Right atrium auricular region (tissue), 2 donors: ENCODE results near the gene LRMDA. TPM values are rescaled to one million over a fixed set of nuclear protein-coding genes. Genes with fewer than 3 reads are reported as not detected.

ENCODE experiments used
- DNase-seq: peaks from one replicate; pipeline ENCODE4 v3.0.0-alpha.2; 2019; ENCODE audit warnings: low spot score
- H3K27ac ChIP-seq, 2 donors: fragments of 200-600 bp; sonication (generic); 1 replicate in 1 of 2; 2 replicates in 1 of 2; pipeline ENCODE4 v1.5.1; 2016 to 2019
- H3K27me3 ChIP-seq, 2 donors: fragments of 200-600 bp; sonication (generic); one replicate each; pipeline versions ENCODE4 v1.5.1 to v1.6.0; 2017 to 2019
- H3K36me3 ChIP-seq: fragments of 200-600 bp; sonication (generic); one replicate; pipeline ENCODE4 v1.5.1; 2016
- H3K4me1 ChIP-seq, 2 donors: fragments of 200-600 bp; sonication (generic); one replicate each; pipeline versions ENCODE4 v1.5.1 to v1.6.0; 2017 to 2019
- H3K4me3 ChIP-seq, 2 donors: fragments of 200-600 bp; sonication (generic); 1 replicate in 1 of 2; 2 replicates in 1 of 2; pipeline ENCODE4 v1.5.1; 2017 to 2019; ENCODE audit warnings: mild to moderate bottlenecking in 1 of 2, moderate library complexity in 1 of 2
- H3K9me3 ChIP-seq, 2 donors: fragments of 200-600 bp; sonication (generic); one replicate each; pipeline ENCODE4 v1.5.1; 2019
- total RNA-seq, 2 donors: library from RNA; depleted of rRNA; stranded (reverse); fragments of >200 nt; gene quantifications; one replicate each; pipeline ENCODE4 v1.1.0, GENCODE V29; 2016
- TF ChIP-seq, protein P1 (sequence below), 2 donors: fragments of 200-600 bp; sonication (generic); IDR thresholded peaks; one replicate each; pipeline ENCODE4 v1.5.1; 2019; ENCODE audit warnings: antibody characterized with exemption in 2 of 2

LRMDA gene
- total RNA-seq, 2 donors from 2014 or later = 6.1 to 19.1 TPM

DNA sequence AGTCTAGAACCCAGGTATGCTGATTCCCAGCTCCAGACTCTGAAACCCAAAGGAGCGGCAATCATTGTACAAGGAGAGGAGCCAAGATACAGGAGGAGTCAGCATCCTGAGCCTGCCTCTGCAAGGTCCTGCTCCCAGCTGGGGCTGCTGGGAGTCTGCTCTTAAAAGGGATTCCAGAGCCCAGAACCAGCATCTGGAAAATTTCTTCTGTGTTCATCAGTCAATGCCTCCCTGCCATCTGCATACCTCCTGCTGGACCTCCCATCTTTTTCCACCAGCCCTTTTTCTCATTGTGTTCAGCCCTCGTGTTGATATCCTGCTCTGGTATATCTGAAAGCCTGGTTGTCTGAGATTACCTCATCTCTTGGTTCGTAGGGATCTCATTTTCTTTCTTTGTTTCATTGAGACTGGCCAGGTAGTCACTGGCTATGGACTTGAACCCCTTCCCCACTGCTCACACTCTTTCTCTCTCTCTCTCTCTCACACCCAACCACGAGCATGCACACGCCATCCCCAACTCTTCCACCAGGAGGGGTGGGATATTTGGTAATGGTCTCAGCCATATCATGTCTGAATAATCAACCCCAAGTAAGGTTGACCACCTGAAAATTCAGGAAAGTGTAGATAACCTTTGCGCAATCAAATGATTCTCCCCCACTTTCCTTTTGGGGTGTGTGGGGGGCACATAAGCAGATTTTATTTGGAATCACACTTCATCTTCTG lies 608.8 kb downstream of the LRMDA start:
- no peak overlapping the region for H3K27ac ChIP-seq
- H3K27me3 ChIP-seq = no peaks in the 10 kb centered on the region
- peaks cover 0 to 10% of the 10 kb centered on the region in 2 donors for H3K9me3 ChIP-seq
- TF ChIP-seq, protein P1, sequence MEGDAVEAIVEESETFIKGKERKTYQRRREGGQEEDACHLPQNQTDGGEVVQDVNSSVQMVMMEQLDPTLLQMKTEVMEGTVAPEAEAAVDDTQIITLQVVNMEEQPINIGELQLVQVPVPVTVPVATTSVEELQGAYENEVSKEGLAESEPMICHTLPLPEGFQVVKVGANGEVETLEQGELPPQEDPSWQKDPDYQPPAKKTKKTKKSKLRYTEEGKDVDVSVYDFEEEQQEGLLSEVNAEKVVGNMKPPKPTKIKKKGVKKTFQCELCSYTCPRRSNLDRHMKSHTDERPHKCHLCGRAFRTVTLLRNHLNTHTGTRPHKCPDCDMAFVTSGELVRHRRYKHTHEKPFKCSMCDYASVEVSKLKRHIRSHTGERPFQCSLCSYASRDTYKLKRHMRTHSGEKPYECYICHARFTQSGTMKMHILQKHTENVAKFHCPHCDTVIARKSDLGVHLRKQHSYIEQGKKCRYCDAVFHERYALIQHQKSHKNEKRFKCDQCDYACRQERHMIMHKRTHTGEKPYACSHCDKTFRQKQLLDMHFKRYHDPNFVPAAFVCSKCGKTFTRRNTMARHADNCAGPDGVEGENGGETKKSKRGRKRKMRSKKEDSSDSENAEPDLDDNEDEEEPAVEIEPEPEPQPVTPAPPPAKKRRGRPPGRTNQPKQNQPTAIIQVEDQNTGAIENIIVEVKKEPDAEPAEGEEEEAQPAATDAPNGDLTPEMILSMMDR (IDR thresholded peaks at IDR 0.05) = no peak
- no peaks in the 10 kb centered on the region for H3K4me1 ChIP-seq
- H3K36me3 ChIP-seq = no peaks in the 10 kb centered on the region
- no peak overlapping the region for H3K4me3 ChIP-seq
- no peak for DNase-seq

DNA sequence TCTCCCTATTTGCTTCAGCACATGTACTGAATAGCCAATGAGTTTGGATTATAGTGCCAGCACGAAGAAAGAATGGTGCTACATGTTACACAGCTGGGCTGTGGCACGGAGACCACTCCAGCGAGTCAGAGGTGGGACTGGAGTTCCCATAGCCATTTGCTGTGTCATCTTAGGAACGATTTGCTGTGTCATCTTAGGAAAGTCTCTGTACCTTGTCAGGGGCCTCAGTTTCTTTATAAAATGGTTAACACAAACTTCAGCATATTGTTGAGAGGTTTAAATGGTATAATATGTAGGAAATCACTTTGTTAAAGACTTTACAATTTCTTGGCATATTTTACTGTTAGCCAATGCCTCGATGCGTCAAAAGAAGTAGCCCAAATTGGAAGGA lies 609.4 kb downstream of the LRMDA start:
- TF ChIP-seq, protein P1 (IDR thresholded peaks at IDR 0.05) = no peak
- H3K4me3 ChIP-seq = no peak overlapping the region
- no peaks in the 10 kb centered on the region for H3K4me1 ChIP-seq
- H3K27me3 ChIP-seq = no peaks in the 10 kb centered on the region
- H3K9me3 ChIP-seq = peaks cover 0 to 10% of the 10 kb centered on the region in 2 donors
- DNase-seq = no peak
- no peak overlapping the region for H3K27ac ChIP-seq
- no peaks in the 10 kb centered on the region for H3K36me3 ChIP-seq

DNA sequence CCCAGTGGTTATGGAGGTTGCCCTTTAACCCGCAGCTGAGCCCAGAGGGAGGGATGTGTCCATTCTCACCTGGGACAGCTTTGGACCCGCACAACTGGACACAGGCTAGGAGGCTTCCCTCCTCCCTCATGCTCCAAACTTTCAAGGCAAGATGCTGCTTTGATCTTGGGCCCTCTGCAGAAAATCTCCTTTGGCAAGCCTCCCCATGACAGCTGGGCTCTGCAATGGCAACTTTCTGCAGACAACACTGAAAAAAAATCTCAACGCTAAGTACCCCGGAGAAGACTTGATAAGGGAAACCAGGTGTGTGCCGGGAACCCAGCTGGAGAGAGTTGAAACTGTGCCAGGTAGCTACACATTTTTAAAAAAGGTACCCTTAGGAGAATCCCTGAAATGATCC lies 610.1 kb downstream of the LRMDA start:
- Histone ChIP-seq H3K36me3 (no peaks in the 10 kb centered on the region), H3K27ac (no peak overlapping the region)

DNA sequence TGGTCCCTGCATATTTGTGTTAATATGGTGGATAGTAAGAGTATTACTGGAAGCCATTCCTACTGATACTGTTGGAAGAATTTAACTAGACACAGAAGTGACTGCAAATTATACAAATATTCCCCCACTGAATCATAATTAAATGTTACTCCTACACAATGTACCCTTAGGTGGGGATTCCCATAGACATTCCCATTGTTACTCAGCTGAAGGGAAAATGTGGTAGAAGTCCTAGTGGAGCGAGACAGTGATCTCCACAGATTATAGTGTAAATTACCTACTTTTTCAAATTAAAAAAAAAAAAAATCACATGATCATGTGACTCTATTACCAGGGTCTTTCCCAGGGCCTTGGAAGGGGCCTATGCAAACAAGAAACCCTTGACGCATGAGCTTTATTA lies 611.8 kb downstream of the LRMDA start:
- no peaks in the 10 kb centered on the region for H3K4me1 ChIP-seq
- no peak for DNase-seq
- no peaks in the 10 kb centered on the region for H3K36me3 ChIP-seq
- H3K27me3 ChIP-seq = no peaks in the 10 kb centered on the region
- peaks cover 0 to 8% of the 10 kb centered on the region in 2 donors for H3K9me3 ChIP-seq
- no peak overlapping the region for H3K27ac ChIP-seq
- H3K4me3 ChIP-seq = no peak overlapping the region
- TF ChIP-seq, protein P1 (IDR thresholded peaks at IDR 0.05) = no peak

More for the DNA sequence above, 610.1 kb downstream of the LRMDA start:
- DNase-seq = no peak
- H3K4me1 ChIP-seq = no peaks in the 10 kb centered on the region
- H3K27me3 ChIP-seq = no peaks in the 10 kb centered on the region
- H3K4me3 ChIP-seq = no peak overlapping the region
- H3K9me3 ChIP-seq = peaks cover 0 to 10% of the 10 kb centered on the region in 2 donors
- TF ChIP-seq, protein P1 (IDR thresholded peaks at IDR 0.05) = no peak

DNA sequence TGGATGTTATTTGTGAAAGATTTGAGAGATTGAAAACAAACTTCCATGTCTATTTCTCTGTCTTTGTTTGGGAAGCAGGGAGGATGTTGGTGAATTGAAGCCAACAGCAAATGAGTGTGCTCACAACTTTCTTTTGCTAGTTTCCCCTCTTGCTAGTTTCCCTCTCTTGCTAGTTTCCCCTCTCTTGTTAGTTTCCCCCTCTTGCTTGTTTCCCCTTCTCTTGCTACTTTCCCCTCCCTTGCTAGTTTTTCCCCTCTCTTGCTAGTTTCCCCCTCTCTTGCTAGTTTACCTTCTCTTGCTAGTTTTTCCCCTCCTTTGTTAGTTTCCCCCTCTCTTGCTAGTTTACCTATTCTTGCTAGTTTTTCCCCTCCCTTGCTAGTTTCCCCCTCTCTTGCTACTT lies 613.3 kb downstream of the LRMDA start:
- Histone ChIP-seq H3K36me3 (no peaks in the 10 kb centered on the region), H3K27me3 (no peaks in the 10 kb centered on the region), H3K4me1 (no peaks in the 10 kb centered on the region), H3K9me3 (no peaks in the 10 kb centered on the region), H3K27ac (no peak overlapping the region), H3K4me3 (no peak overlapping the region)
- TF ChIP-seq, protein P1 (IDR thresholded peaks at IDR 0.05) = no peak
- no peak for DNase-seq

DNA sequence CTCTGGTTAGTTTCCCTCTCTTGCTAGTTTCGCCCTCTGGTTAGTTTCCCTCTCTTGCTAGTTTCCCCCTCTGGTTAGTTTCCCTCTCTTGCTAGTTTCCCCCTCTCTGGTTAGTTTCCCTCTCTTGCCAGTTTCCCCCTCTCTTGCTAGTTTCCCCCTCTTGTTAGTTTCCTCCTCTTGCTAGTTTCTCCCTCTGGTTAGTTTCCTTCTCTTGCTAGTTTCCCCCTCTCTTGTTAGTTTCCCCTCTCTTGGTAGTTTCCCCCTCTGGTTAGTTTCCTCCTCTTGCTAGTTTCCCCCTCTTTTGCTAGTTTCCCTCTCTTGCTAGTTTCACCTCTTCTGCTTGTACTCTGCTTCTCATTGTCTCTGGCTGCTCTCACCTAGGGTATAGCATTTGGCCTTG lies 613.8 kb downstream of the LRMDA start:
- H3K9me3 ChIP-seq = no peaks in the 10 kb centered on the region
- H3K4me3 ChIP-seq = no peak overlapping the region
- H3K4me1 ChIP-seq = no peaks in the 10 kb centered on the region
- no peak overlapping the region for H3K27ac ChIP-seq
- no peak for DNase-seq
- no peaks in the 10 kb centered on the region for H3K27me3 ChIP-seq
- H3K36me3 ChIP-seq = no peaks in the 10 kb centered on the region
- TF ChIP-seq, protein P1 (IDR thresholded peaks at IDR 0.05) = no peak
